Head of caudate nucleus (tissue), 42 donors: ENCODE measurements around the gene SLFN14.
A peak's percentile ranks its signal among the peaks of the same experiment; 100 is the strongest.

Experiments used
- DNase-seq, 42 donors: peaks; one replicate each; pipeline versions ENCODE4 v3.0.0 to v3.0.0-alpha.2; 2020 to 2021; ENCODE audit warnings: mixed read lengths in 7 of 42
- intact Hi-C: fragments of 100-400 bp; cut with DNase I; formaldehyde crosslinking; loops from one replicate; pipeline ENCODE4 v1.15.0; 2022

SLFN14 gene

GRCh38 chr17:35560703-35561102, at the start of gene SLFN14:
SLFN14 (minus strand) TSS chr17:35560819; CDS start chr17:35558062, 2,757 bp downstream.
- intact Hi-C loops, result no loop called here
- no peak for DNase-seq

DNA sequence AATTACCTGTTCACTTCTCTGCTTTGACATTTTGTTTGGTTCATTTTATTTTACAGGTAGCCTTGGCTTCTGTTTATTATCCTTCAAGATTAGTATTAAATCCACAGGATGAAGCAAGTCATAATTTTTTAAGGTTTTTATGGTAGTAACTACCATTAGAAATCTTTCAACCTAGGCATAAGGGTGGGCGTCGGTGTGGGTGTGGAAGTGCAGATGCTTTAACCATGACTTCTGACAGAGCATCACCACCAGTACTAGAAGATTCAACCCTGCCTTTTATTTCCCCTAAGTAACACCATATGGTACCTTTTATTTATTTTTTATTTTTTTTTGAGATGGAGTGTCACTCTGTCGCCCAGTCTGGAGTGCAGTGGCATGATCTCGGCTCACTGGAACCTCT, 49.2 kb upstream of the SLFN14 start:
- intact Hi-C loops, result no loop called here
- peak in 37 of 42 donors; percentile 21 to 81 (median 55) for DNase-seq

DNA sequence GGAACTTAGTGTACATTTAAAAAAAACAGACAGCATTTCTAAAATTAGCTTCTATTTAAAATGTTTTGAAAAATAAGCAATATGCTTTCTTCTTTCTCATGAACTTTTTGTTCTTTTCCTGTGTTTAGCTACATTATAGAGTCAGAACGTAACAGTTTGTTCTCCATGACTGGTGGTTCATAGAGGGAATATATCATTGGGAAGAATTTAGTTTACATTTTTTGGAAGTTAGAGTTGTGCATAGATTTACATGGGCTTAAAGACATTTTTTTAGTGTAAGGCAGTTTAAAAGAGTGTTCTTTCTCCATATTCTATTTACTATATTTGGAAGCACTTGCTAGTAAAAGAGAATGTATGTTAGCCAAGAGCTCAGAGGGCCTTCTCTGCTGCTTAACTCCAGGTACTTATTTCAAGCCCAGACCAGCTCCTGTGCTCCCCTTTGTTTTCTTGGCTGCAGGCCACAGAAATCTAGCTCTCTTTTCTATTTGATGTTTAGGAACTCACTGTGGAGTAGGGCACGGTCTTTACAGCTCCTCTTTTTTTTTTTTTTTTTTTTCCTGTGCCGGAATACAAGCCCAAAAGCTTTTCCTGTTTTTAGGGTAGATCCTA, 46.7 kb upstream of the SLFN14 start:
- DNase-seq, result no peak
- intact Hi-C loops, result no loop called here

DNA sequence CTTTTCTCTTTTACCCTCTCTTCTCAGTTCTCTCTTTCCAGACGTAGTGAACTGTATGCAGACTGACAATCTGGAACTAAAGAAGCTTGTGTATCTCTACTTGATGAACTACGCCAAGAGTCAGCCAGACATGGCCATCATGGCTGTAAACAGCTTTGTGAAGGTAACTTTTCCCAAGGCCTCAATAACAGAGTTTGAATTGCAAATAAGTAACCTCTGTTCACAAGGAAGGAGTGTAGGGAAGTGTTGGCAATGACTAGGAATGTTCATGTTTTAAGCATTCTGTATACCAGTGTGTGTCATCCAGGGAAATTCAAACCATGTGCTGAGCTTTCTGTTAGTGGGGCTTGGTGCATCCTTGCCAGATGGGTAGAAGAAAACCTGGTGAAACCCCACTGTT, 45.1 kb upstream of the SLFN14 start:
- intact Hi-C loops, result no loop called here
- no peak for DNase-seq

- intact Hi-C loops, result no loop called here
Measured at GRCh38 chr17:35603674-35604073, 43.1 kb upstream of the SLFN14 start.

DNA sequence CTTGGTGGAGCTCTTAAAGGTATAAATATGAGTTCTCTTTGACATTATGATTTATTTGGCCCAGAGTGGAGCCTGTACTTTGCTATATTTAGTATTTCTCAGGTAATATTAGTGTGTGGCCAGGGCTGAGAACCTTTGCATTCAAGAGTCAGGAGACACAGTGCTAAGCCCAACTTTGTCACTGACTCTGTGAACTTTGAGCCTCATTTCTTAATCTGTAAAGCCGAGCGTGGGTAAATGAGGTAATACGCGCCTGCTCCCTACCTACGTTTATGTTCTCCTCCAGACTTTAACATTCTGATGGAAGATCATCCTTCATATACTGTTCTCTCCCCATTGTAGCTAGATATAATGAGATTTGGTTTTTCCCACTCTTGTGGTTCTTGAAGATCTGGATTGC, 37.0 kb upstream of the SLFN14 start:
- intact Hi-C loops, result no loop called here
- DNase-seq, result peak in 7 of 42 donors; percentile 15 to 53 (median 32)

More at GRCh38 chr17:35603674-35604073, 43.1 kb upstream of the SLFN14 start:
- peak in 29 of 42 donors; percentile 13 to 75 (median 38) for DNase-seq

DNA sequence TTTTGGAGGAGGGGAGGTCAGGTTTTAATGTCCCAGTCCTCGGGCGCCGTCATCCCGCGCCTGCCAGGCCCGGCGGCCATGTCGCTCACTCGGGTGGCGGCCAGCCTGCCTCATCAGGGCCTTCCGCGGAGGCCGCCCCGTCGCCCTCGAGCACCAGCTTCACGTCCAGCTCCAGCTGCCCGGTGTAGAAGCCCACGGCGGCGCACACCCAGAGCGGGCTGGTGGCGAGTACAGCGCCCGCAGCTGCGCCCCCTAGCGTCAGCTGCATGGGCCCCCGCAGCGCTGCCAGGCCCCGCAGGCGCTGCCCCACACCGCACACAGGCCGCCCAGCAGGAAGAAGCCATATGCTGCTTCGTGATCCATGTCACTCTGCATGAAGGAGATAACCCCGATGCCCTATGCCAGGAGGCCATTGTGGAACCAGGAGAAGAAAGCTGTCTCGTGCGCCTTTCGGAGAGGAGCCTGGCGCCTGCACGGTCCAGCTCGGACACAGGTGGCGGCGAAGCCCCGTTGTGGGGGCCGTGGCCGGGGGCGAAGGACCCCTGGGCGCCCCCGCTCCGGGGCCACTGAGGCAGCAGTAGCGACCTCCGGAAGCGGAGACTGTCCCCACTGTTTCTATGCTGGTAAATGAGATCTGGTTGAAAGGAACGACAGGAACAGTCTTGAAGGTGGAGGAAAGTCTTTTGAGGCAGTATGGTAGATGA, 36.1 kb upstream of the SLFN14 start:
- no peak for DNase-seq
- intact Hi-C loops, result no loop called here

DNA sequence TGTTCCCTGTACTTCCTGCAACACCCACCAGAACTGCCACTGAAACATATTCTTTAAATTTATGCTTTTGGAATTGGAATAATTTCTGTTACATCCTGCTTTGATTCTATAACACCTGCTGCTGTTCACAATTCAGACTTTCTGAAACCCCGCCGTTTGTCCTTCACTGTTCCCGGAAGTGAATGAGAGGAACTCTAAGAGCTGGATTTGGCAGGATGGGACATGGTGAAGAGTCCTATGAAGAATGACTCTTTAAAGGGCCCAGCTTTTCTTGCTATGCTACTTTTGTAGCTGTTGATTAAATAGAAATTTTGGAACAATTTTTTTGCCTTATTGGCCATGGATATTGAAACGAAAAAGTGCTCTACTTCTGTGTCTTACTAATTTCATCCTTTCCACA, 35.5 kb upstream of the SLFN14 start:
- intact Hi-C loops, result no loop called here
- DNase-seq, result no peak

DNA sequence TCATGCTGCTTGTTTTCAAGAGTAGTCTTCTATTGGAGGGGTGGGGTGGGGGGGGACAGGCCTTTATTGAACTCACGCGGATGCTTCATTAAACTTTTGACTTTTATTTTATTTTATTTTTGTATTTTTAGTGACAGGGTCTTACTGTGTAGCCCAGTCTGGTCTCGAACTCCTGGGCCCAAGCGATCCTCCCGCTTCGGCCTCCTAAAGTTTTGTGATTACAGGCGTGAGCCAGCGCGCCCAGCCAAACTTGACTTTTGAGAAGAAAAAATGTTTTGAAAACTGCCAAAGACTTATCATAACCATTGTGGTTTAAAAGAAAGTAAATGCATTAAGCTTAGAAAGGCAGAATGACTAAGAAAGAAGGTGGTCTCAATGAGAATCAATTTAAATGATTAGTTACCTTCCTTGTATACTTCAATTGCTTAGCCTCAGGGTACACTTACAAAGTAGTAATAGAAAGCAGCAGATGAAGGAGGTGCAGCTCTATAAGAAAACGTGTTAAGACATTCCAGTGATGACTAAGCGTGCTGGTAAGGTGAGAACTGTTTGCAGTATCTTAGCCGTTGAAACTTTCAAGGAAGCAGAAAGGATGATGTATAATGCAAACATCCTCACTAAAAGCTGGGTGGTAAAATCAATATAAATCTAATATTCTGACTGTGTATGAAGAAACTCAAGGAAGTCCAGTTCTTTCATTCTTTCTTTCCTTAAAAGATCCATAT, 27.7 kb upstream of the SLFN14 start:
- intact Hi-C loops, result no loop called here
- no peak for DNase-seq

DNA sequence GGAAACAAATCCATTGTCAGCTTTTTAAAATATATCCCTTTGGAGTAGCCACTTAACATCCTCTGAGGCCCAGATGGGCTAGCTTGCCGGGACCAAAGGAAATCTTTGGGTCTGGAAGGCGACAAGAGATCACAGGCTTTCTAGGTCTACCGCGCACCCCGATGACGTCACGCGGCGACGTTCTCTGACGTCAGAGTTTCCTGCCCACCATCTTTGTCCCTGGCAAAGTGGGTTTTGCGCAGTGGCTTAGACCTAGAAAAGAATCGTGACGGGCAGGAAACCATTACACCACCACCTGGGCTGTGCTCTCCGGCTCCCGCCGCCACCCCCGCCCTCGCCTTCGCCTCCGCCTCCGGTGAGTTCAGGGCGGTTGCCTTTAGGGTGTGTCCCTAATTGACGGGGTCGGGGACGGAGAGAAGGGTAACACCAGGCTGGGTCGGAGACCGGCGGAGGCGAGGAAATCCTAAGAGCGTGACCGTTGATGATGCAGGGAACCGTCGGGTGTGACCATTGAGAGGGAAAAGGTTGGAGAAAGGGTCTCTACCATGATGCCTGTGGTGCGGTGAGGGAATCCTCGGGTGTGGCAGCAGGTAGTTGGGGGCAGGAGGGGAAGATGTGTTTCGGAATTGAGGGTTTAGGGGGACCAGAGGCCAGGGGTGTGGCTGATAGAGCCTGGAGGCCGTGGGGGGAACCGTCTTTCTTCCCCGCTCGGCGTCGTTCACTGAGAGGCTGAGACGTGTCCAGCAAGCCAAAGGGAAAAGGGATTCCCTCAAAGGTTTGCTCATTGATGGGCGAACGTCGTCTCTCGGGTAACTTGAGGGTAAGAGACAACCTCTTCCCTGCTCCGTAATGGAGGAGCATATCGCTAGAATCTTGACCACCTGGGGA, 26.7 kb upstream of the SLFN14 start, which contains the start of gene AP2B1:
AP2B1 (plus strand) TSS at position 249 of the 888 bp plus-strand sequence. CDS start 6,709 bp downstream, outside the sequence.
- peak; percentile 74 to 96 (median 90) for DNase-seq
- intact Hi-C loops, result no loop called here

DNA sequence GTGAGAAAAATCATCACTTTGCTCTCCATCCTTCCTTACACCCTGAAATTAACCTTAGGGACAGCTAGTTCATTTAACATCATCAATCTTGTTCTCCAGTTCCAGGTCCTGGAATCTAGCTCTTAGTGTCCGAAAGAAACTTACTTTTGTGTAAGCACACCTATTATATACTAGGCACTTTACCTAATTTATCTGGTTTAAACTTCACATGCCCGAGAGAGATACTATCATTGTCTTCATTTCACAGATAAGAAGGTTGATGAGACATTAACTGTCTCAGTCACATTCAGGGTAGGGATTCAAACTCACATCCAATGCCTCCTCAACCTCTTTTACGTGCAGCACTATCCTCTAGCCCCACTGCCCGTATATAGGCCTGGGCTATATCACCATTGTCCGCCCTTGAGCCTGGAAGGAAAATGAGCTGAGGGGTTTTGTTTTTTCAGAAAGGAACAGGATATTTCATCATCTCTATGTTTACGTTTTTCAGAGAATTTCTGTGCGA, 26.0 kb upstream of the SLFN14 start:
- DNase-seq, result no peak
- intact Hi-C loops, result no loop called here

DNA sequence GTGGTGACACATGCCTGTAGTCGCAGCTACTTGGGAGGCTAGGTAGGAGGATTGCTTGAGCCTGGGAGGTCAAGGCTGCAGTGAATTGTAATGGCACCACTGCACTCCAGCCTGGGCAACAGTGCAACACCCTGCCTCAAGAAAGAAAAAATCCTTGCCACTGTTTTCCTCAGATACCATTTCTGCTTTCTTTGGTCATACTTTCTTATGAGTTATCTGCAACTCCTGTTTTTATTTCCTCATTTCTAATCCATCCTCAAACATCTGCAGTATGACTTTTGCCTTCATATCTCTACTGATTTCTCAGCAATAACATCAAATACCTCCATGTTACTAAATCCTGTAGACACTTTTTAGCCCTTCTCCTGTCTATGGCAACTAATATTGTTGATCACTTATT, 23.4 kb upstream of the SLFN14 start:
- no peak for DNase-seq
- intact Hi-C loops, result no loop called here

DNA sequence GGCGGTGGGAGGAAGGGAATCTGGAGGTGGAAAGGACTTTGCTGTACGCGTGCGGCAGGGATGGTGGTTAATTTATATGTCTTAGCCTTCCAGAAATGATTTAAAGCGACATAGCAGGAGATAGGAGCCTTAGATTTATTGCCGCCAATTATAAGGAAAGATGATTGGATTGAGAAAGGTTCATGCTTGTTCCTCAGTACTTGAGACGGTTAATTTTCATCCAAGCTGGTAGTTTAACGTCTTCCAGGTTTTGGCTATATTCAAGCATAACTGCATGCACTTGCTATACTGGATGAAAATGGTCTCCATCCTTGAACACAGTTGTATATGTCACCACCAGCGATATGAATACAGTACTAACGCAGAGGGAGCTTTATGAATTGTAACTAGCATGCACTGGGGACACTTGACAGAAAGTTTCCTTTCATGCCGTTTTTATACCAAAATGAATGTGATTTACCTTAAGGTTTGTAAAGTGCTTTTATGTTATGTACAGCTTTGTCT, 18.4 kb upstream of the SLFN14 start:
- no peak for DNase-seq
- intact Hi-C loops, result no loop called here

DNA sequence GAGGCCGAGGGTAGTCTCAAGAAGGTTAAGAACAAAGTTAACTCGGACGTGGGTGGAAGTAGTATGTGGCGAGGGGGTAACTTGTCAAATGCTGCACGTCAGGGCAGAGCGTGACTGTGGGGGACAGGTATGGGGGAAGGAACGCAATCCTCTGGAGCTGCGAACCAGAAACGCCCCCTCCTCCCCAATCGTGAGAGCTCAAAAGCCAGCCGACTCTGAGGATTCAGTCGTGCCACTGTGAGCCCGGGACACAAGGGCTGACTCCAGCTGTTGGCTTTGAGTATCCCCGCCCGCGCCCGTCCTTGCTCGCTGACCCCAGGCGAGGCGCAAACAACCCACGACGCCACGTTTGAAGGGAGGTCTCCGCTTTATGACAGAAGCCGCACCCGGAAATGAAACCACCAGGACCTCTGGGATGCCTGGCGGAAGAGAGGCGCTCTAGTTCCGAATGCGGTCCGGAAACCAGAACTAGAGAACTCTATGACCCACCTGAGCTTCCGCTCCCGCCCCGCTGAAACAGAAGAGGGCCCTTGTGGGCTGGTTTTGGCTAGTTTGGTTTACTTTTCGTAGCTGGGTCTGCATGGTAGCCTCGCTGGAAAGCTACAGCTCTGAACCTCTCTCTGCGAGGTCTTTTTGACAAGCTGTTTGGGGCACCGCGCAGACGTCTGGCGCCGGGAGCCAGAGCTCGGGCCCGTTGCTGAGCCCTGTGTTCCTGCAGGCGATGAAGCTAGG, 17.7 kb upstream of the SLFN14 start, which contains the start of gene PEX12:
PEX12 (minus strand) TSS at position 375 of the 732 bp plus-strand sequence. CDS start 550 bp downstream, outside the sequence.
- peak; percentile 87 to 98 (median 94) for DNase-seq

GRCh38 chr17:35577830-35578196, 17.2 kb upstream of the SLFN14 start:
- intact Hi-C loops, result no loop called here
- DNase-seq, result peak in 1 of 42 donors; percentile 6

More for the DNA sequence above, 17.7 kb upstream of the SLFN14 start, which contains the start of gene PEX12:
- intact Hi-C loops, result no loop called here

GRCh38 chr17:35575759-35576158, 15.1 kb upstream of the SLFN14 start:
- intact Hi-C loops, result no loop called here
- peak in 1 of 42 donors; percentile 3 for DNase-seq

DNA sequence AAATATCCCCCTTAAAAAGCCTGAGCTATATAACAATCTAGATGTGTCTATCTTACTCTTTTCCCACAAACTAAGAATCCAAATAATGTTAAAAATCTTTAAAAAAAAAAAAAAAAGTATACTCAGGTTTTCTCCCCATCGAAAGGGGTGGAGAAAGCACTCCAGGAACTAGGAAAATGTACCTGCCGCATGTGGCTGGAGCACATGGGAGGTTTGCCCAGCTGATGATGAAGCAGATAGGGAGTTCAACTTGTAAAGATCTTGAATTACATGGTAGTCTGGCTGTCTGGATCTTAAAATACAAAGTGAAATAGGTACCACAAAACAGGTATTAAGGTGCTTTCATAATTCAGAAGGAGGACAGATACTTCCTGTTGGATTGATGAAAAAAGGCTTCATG, 8.8 kb upstream of the SLFN14 start:
- no peak for DNase-seq
- intact Hi-C loops, result no loop called here

DNA sequence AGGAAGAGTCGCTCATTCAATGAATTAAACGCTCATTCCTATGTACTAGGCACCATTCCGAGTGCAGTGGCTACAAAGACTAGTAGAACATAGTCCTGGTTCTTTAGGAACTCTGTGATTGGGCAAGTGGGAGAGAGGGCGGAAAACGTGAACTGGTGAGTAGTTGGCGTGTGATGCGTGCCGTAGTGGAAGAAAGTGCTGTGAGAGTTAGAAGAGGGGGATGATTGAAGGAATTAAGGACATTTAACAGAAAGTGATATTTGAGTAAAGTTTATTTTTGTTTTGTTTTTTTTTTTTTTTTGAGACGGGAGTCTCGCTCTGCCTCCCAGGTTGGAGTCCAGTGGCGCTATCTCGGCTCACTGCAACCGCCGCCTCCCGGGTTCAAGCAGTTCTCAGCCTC, 7.9 kb upstream of the SLFN14 start:
- DNase-seq, result peak in 2 of 42 donors; percentile 23 to 34
- intact Hi-C loops, result no loop called here
